Gastroesophageal sphincter (tissue), 4 donors: ENCODE results near the gene GLOD5. TPM values are rescaled to one million over a fixed set of nuclear protein-coding genes. Genes with fewer than 3 reads are reported as not detected.

Experiments
- ATAC-seq: fragments of 150-250 bp; one replicate; pipeline ENCODE4 v1.9.1; 2016; ENCODE audit warnings: mild to moderate bottlenecking, moderate library complexity
- H3K27ac ChIP-seq, 4 donors: fragments of 200-600 bp; sonication (generic) in 3 of 4; 1 replicate in 3 of 4; 2 replicates in 1 of 4; pipeline ENCODE4 v1.5.1; 2016 to 2019
- H3K27me3 ChIP-seq: fragments of 200-600 bp; sonication (generic); one replicate; pipeline ENCODE4 v1.5.1; 2019
- H3K36me3 ChIP-seq, 2 donors: fragments of 200-600 bp; sonication (generic); one replicate each; pipeline ENCODE4 v1.5.1; 2019; ENCODE audit warnings: control low read depth in 1 of 2
- H3K4me1 ChIP-seq, 3 donors: fragments of 200-600 bp; sonication (generic); 1 replicate in 2 of 3; 2 replicates in 1 of 3; pipeline ENCODE4 v1.5.1; 2016 to 2019; ENCODE audit warnings: control low read depth in 2 of 3
- H3K4me3 ChIP-seq, 2 donors: fragments of 200-600 bp; sonication (generic); one replicate each; pipeline ENCODE4 v1.5.1; 2019; ENCODE audit warnings: mild to moderate bottlenecking in 1 of 2, moderate library complexity in 1 of 2
- H3K9me3 ChIP-seq, 3 donors: fragments of 200-600 bp; sonication (generic); one replicate each; pipeline ENCODE4 v1.5.1; 2017 to 2019; ENCODE audit warnings: control low read depth in 2 of 3
- EP300 ChIP-seq: sonication (generic); formaldehyde crosslinking; IDR thresholded peaks from one replicate; pipeline ENCODE4 v1.6.1; 2017; ENCODE audit warnings: antibody characterized with exemption, mild to moderate bottlenecking
- POLR2A ChIP-seq, 2 donors: fragments of 450-650 bp; IDR thresholded peaks; one replicate each; pipeline ENCODE4 v1.6.1; 2017; ENCODE audit warnings: antibody characterized with exemption in 2 of 2, mild to moderate bottlenecking in 2 of 2, moderate library complexity in 1 of 2
- POLR2AphosphoS5 ChIP-seq: sonication (generic); formaldehyde crosslinking; IDR thresholded peaks from one replicate; pipeline ENCODE4 v1.6.1; 2017; ENCODE audit warnings: antibody characterized with exemption
- WGBS, 2 donors: methylation state at CpG; one replicate each; pipeline ENCODE4 v1.1.5; 2018; ENCODE audit warnings: low coverage in 1 of 2; 5-methylcytosine and 5-hydroxymethylcytosine counted together
- total RNA-seq, 4 donors: library from RNA; depleted of rRNA; stranded (reverse); fragments of >200 nt; gene quantifications; one replicate each; pipeline ENCODE4 v1.1.0, GENCODE V29; 2016
- TF ChIP-seq, protein P1 (sequence below), 4 experiments: fragments of 200-600 bp in 2 of 4; fragments of 450-650 bp in 2 of 4; sonication (generic) in 1 of 4; IDR thresholded peaks; one replicate each; pipeline ENCODE4 v1.5.1; 2017 to 2019; ENCODE audit warnings: antibody characterized with exemption in 4 of 4, mild to moderate bottlenecking in 2 of 4, moderate library complexity in 2 of 4

The GLOD5 gene
- total RNA-seq, 4 donors from 2014 or later = not detected

DNA sequence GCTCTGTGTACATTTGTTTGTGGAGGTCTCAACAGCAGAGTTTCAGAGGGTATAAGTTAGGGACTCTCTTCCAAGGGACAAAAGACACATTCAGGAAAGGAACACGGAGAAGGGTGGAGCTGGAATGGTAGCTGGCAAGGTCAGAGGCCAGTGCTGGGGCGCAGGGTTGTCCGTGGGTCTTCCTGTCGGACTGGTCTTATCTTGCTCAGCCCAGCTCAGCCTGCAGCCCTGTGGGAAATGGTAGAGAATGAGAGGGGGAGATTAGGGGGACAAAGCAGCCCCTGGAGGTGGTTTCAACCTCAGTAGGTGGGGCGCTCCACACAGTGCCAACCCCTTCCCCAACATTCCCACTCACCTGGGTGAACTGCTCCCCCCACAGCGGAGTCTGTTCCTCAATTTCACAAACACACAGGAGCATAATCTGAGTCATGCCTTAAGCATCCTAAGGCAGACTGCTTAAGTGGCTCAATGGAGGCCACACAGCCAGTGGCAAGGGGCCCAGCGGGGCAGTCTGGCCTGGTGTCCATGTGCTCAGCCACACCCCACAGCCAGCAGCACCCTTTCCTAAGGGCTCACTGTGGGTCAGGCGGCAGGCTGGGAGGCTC is 33.5 kb downstream of the GLOD5 start:
- Histone ChIP-seq H3K36me3 (no peaks in the 10 kb centered on the region), H3K4me1 (no peaks in the 10 kb centered on the region), H3K27ac (no peak overlapping the region), H3K9me3 (no peaks in the 10 kb centered on the region), H3K4me3 (no peak overlapping the region), H3K27me3 (no peaks in the 10 kb centered on the region)
- TF ChIP-seq EP300 (no peak), POLR2AphosphoS5 (no peak), POLR2A (IDR thresholded peaks at IDR 0.05) (no peak)
- TF ChIP-seq, protein P1, sequence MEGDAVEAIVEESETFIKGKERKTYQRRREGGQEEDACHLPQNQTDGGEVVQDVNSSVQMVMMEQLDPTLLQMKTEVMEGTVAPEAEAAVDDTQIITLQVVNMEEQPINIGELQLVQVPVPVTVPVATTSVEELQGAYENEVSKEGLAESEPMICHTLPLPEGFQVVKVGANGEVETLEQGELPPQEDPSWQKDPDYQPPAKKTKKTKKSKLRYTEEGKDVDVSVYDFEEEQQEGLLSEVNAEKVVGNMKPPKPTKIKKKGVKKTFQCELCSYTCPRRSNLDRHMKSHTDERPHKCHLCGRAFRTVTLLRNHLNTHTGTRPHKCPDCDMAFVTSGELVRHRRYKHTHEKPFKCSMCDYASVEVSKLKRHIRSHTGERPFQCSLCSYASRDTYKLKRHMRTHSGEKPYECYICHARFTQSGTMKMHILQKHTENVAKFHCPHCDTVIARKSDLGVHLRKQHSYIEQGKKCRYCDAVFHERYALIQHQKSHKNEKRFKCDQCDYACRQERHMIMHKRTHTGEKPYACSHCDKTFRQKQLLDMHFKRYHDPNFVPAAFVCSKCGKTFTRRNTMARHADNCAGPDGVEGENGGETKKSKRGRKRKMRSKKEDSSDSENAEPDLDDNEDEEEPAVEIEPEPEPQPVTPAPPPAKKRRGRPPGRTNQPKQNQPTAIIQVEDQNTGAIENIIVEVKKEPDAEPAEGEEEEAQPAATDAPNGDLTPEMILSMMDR (IDR thresholded peaks at IDR 0.05) = no peak
- ATAC-seq = no peak
- WGBS, 2 donors = 37 to 62% methylated on average over 4 to 5 of the region's 8 CpGs

DNA sequence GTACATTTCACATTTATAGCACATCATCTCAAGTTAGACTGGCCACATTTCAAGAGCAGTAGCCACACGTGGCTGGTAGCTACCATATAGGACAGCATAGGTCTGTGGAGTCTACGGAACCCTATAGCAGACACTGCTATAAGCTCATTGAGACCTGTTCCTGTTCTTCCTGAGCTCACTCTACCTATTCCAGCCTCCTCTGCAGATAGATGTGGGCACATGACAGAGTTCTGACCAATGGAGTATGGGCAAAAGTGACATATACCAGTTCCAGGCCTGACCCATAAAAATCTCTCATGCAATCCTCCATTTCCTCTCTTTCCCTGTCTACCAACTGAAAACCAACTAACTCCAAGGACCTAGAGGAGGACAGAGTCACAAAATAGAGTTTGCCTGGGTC is 36.8 kb downstream of the GLOD5 start:
- 40 to 79% methylated on average over 1 to 2 of the region's 2 CpGs for WGBS, 2 donors

DNA sequence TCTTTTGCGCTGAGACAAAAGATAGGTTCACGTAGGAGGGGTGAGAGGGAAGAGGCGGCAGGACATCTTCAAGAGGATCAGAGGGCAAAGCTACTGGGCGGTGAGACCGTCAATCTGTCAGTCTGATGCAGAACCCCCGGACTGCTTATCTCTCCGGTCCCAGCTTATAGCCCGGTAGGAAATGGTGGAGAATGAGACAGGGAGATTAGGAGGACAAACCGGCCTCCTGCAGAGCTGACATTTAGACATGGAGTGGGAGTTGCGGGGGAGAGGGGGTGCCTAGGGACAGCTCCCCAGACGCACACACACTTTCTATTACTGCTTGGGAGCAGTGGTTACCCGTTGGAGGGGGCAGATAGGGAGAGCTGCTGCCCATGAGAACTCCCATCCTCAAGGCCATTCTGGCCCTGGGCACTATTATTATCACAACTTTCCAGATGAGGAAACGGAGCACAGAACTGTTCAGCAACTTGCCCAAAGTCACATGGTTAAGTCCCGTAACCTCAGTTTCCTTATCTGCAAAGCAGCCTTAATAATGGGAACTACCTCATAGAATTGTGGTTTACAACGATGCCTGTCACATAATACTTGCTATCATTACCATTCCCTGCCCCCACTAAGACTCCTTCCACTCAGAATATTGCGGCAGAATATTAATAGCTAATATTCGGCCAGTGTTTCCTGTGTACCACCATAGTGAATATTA is 39.2 kb downstream of the GLOD5 start:
- Histone ChIP-seq H3K4me1 (peaks cover 0 to 16% (median 0%) of the 10 kb centered on the region in 3 donors), H3K27me3 (no peaks in the 10 kb centered on the region), H3K9me3 (no peaks in the 10 kb centered on the region), H3K27ac (peak overlapping the region; percentile 76 to 91 (median 88)), H3K4me3 (peak overlapping the region; percentile 52 to 62), H3K36me3 (peaks cover 0 to 16% of the 10 kb centered on the region in 2 donors)
- ATAC-seq = no peak
- whole genome bisulfite sequencing, 2 donors = 27 to 47% methylated on average over 2 to 5 of the region's 17 CpGs
- TF ChIP-seq, protein P1 (IDR thresholded peaks at IDR 0.05) = no peak
- TF ChIP-seq EP300 (no peak), POLR2AphosphoS5 (no peak), POLR2A (IDR thresholded peaks at IDR 0.05) (no peak)

More for the DNA sequence above, 36.8 kb downstream of the GLOD5 start:
- ATAC-seq = no peak
- Histone ChIP-seq H3K4me1 (peaks cover 0 to 15% (median 0%) of the 10 kb centered on the region in 3 donors), H3K9me3 (no peaks in the 10 kb centered on the region), H3K27me3 (no peaks in the 10 kb centered on the region), H3K36me3 (no peaks in the 10 kb centered on the region), H3K27ac (no peak overlapping the region), H3K4me3 (no peak overlapping the region)
- TF ChIP-seq POLR2AphosphoS5 (no peak), EP300 (no peak), POLR2A (IDR thresholded peaks at IDR 0.05) (no peak)
- TF ChIP-seq, protein P1 (IDR thresholded peaks at IDR 0.05) = no peak

DNA sequence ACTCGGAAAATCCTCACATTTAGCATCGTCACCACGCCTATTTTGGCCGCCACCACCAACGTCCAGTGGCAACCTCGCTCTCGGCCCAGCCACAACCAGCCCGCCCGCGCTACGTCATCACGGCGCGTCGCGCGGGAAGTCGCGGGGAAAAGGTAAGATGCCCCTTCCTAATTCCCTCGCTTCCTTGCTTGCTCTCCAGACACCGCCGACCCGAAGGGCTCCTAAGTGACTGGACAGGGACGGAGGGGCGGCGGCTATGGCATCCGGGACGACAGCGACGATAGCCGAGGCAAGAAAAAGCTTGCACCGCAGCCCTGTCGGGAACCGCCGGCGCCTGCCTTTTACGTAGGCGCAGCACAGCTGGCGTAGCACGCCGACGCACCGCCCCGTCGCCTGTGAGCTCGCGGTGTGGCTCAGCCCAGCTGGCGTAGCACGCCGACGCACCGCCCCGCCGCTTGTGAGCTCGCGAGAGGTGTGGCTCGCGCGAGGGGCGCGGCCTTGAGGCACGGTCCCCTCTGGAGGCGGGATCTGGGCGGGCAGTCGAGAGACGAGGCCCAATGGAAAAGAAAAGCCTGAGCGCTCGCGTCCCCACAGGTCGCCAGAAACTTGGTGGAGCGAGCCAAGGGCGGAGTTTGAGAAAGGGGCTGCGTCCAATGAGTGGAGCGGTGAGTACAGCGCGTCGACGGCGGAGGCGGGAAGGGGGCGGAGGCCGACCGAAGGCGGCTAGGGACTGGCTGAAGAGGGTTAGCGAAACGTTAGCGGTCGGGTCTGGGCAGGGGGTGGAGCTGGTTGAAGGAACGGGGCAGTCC is 39.9 kb downstream of the GLOD5 start, which contains the start of gene HDAC6:
Gene HDAC6, plus strand, starts transcription at position 788 of the 809 bp plus-strand sequence. CDS start 626 bp downstream, outside the sequence.
- 0 to 35% methylated on average over 6 to 21 of the region's 89 CpGs for WGBS, 2 donors
- TF ChIP-seq POLR2A (IDR thresholded peaks at IDR 0.05) (peak in 1 of 2 donors; percentile 18), POLR2AphosphoS5 (peak; percentile 39), EP300 (no peak)
- TF ChIP-seq, protein P1 (IDR thresholded peaks at IDR 0.05) = no peak
- Histone ChIP-seq H3K36me3 (peaks cover 0 to 24% of the 10 kb centered on the region in 2 donors), H3K9me3 (no peaks in the 10 kb centered on the region), H3K4me3 (peak within 1 kb of the TSS; percentile 52 to 62), H3K4me1 (peaks cover 0 to 16% (median 0%) of the 10 kb centered on the region in 3 donors), H3K27me3 (no peaks in the 10 kb centered on the region), H3K27ac (peak within 1 kb of the TSS; percentile 91 to 98 (median 95))
- ATAC-seq = peak; percentile 91
